Testis (tissue), 5 donors: ENCODE results near the gene GPC4. TPM values are rescaled to one million over a fixed set of nuclear protein-coding genes. Genes with fewer than 3 reads are reported as not detected.

ENCODE experiments used
- DNase-seq: peaks from one replicate; pipeline ENCODE4 v3.0.0-alpha.2; 2019
- H3K27ac ChIP-seq, 2 donors: fragments of 200-600 bp; sonication (generic); one replicate each; pipeline ENCODE4 v1.5.1; 2019
- H3K27me3 ChIP-seq: fragments of 200-600 bp; sonication (generic); one replicate; pipeline ENCODE4 v1.5.1; 2019
- H3K36me3 ChIP-seq: fragments of 200-600 bp; sonication (generic); one replicate; pipeline ENCODE4 v1.5.1; 2017; ENCODE audit warnings: low read depth; ENCODE audit errors: missing control alignments
- H3K4me1 ChIP-seq: fragments of 200-600 bp; sonication (generic); one replicate; pipeline ENCODE4 v1.5.1; 2019
- H3K4me3 ChIP-seq, 2 donors: fragments of 200-600 bp; sonication (generic); one replicate each; pipeline ENCODE4 v1.5.1; 2017 to 2019
- H3K9me3 ChIP-seq: fragments of 200-600 bp; sonication (generic); one replicate; pipeline ENCODE4 v1.5.1; 2017
- CTCF ChIP-seq, 3 experiments: fragments of 450-650 bp in 2 of 3; fragments of 200-600 bp in 1 of 3; sonication (generic) in 1 of 3; IDR thresholded peaks; one replicate each; pipeline ENCODE4 v1.5.1; 2016 to 2019; ENCODE audit warnings: antibody characterized with exemption in 3 of 3, mild to moderate bottlenecking in 2 of 3, moderate library complexity in 1 of 3
- POLR2A ChIP-seq: fragments of 450-650 bp; IDR thresholded peaks from one replicate; pipeline ENCODE4 v1.6.1; 2017; ENCODE audit warnings: antibody characterized with exemption, mild to moderate bottlenecking, moderate library complexity
- WGBS, 2 donors: methylation state at CpG; one replicate each; pipeline ENCODE4 v1.1.5; 2018; 5-methylcytosine and 5-hydroxymethylcytosine counted together
- intact Hi-C: fragments of 100-400 bp; cut with DNase I; formaldehyde crosslinking; loops from one replicate; pipeline ENCODE4 v1.15.1; 2023; ENCODE audit warnings: low total_unique reads
- long read RNA-seq, 2 donors: transcript quantifications; one replicate each; lab custom pipeline, GENCODE V29; 2026
- polyA plus RNA-seq: library from polyadenylated mRNA; stranded (reverse); fragments of 350-450 nt; fragmentation: Illumina TruSeq; extraction: RNeasy Lipid Tissue Mini Kit (QIAGEN cat#74804); gene quantifications from one replicate; pipeline ENCODE4 v1.2.3, GENCODE V29; 2014; ENCODE audit warnings: low read depth, low replicate concordance; ENCODE audit not compliant: insufficient read depth
- total RNA-seq, 2 donors: library from RNA; depleted of rRNA; stranded (reverse); fragments of >200 nt; gene quantifications; one replicate each; pipeline ENCODE4 v1.2.3, GENCODE V29; 2016

GPC4 gene
- total RNA-seq, result 10 to 100 TPM; 13.8 to 15.9 TPM
- 17.8 TPM for polyA plus RNA-seq
- long read RNA-seq, donor 1, full-length matches to known transcripts, result 1 of 1 reads
- long read RNA-seq, donor 1, partial matches to known transcripts, result 0 of 1 reads
- long read RNA-seq, donor 1, other reads (novel, unspliced or antisense), result 0 of 1 reads
- long read RNA-seq, donor 2, full-length matches to known transcripts, result 2 of 2 reads
- long read RNA-seq, donor 2, partial matches to known transcripts, result 0 of 2 reads
- long read RNA-seq, donor 2, other reads (novel, unspliced or antisense), result 0 of 2 reads

- intact Hi-C loops, result no loop called here
- WGBS, 2 donors, result 0% methylated on average over 3 to 33 of the region's 90 CpGs
- no peaks in the 10 kb centered on the region for H3K27me3 ChIP-seq
- H3K9me3 ChIP-seq, result no peaks in the 10 kb centered on the region
- DNase-seq, result peak; percentile 74
- no peaks in the 10 kb centered on the region for H3K36me3 ChIP-seq
- peak within 1 kb of the TSS; percentile 36 to 61 for H3K4me3 ChIP-seq
- H3K27ac ChIP-seq, result no peak within 1 kb of the TSS
- H3K4me1 ChIP-seq, result no peaks in the 10 kb centered on the region
- no peak for TF ChIP-seq POLR2A
Observed at GRCh38 chrX:133415276-133416105, at the start of gene GPC4. Gene GPC4, minus strand, starts transcription at chrX:133415489. Its CDS starts 524 bp downstream, at chrX:133414965.

GRCh38 chrX:133461231-133461630 lies 45.9 kb upstream of the GPC4 start:
- 40 to 66% methylated on average over 1 to 2 of the region's 2 CpGs for WGBS, 2 donors

GRCh38 chrX:133454924-133455323 lies 39.6 kb upstream of the GPC4 start:
- intact Hi-C loops, result no loop called here
- DNase-seq, result no peak
- Histone ChIP-seq H3K27me3 (no peaks in the 10 kb centered on the region), H3K36me3 (no peaks in the 10 kb centered on the region), H3K4me3 (no peak overlapping the region), H3K27ac (no peak overlapping the region), H3K9me3 (no peaks in the 10 kb centered on the region), H3K4me1 (no peaks in the 10 kb centered on the region)
- no peak for TF ChIP-seq POLR2A
- TF ChIP-seq CTCF (IDR thresholded peaks at IDR 0.05), result no peak
- 74 to 100% methylated on average over 1 to 5 of the region's 5 CpGs for WGBS, 2 donors

More at GRCh38 chrX:133461231-133461630, 45.9 kb upstream of the GPC4 start:
- intact Hi-C loops, result no loop called here
- Histone ChIP-seq H3K27me3 (no peaks in the 10 kb centered on the region), H3K36me3 (no peaks in the 10 kb centered on the region), H3K9me3 (no peaks in the 10 kb centered on the region), H3K4me1 (no peaks in the 10 kb centered on the region), H3K4me3 (no peak overlapping the region), H3K27ac (no peak overlapping the region)
- no peak for TF ChIP-seq CTCF (IDR thresholded peaks at IDR 0.05)
- DNase-seq, result no peak

GRCh38 chrX:133454491-133454914 lies 39.2 kb upstream of the GPC4 start:
- no peak overlapping the region for H3K4me3 ChIP-seq
- no peaks in the 10 kb centered on the region for H3K9me3 ChIP-seq
- H3K36me3 ChIP-seq, result no peaks in the 10 kb centered on the region
- intact Hi-C loops, result no loop called here
- H3K4me1 ChIP-seq, result no peaks in the 10 kb centered on the region
- no peak overlapping the region for H3K27ac ChIP-seq
- no peaks in the 10 kb centered on the region for H3K27me3 ChIP-seq
- 55 to 61% methylated on average over 3 of the region's 3 CpGs for WGBS, 2 donors
- TF ChIP-seq POLR2A (no peak), CTCF (IDR thresholded peaks at IDR 0.05) (no peak)
- no peak for DNase-seq

GRCh38 chrX:133448512-133449076 lies 33.3 kb upstream of the GPC4 start:
- H3K36me3 ChIP-seq, result no peaks in the 10 kb centered on the region
- intact Hi-C loops, result no loop called here
- no peaks in the 10 kb centered on the region for H3K27me3 ChIP-seq
- no peak for TF ChIP-seq POLR2A
- H3K4me1 ChIP-seq, result no peaks in the 10 kb centered on the region
- H3K9me3 ChIP-seq, result no peaks in the 10 kb centered on the region
- DNase-seq, result no peak
- no peak overlapping the region for H3K27ac ChIP-seq
- no peak overlapping the region for H3K4me3 ChIP-seq
- WGBS, 2 donors, result 76 to 77% methylated on average over 4 of the region's 4 CpGs
